NCI-H446 treated with DMSO at 0.1 percent for 48 hours (cell line): Measurements from ENCODE around the gene AGAP1.

Experiments
- DNase-seq: peaks from one replicate; lab custom pipeline; 2025; lab: John Stamatoyannopoulos, UW

The AGAP1 gene

GRCh38 chr2:235665661-235666212 is 171.9 kb downstream of the AGAP1 start:
- DNase-seq = no peak

- peak; percentile 71 for DNase-seq
These were observed 172.5 kb downstream of the AGAP1 start for GRCh38 chr2:235666213-235666781.

- DNase-seq = no peak
These were observed 174.9 kb downstream of the AGAP1 start for GRCh38 chr2:235668782-235669181.

- DNase-seq = peak; percentile 39
These were observed 175.5 kb downstream of the AGAP1 start for GRCh38 chr2:235669269-235669831.

GRCh38 chr2:235669983-235670962 is 176.4 kb downstream of the AGAP1 start:
- DNase-seq = no peak

GRCh38 chr2:235670974-235671787 is 177.3 kb downstream of the AGAP1 start:
- no peak for DNase-seq

- no peak for DNase-seq
These were observed 178.9 kb downstream of the AGAP1 start for GRCh38 chr2:235672720-235673119.

GRCh38 chr2:235674146-235674545 is 180.3 kb downstream of the AGAP1 start:
- DNase-seq = no peak

GRCh38 chr2:235674812-235675211 is 181.0 kb downstream of the AGAP1 start:
- DNase-seq = no peak

GRCh38 chr2:235675678-235676535 is 182.1 kb downstream of the AGAP1 start:
- no peak for DNase-seq

GRCh38 chr2:235676536-235676799 is 182.6 kb downstream of the AGAP1 start:
- no peak for DNase-seq

GRCh38 chr2:235677276-235677788 is 183.5 kb downstream of the AGAP1 start:
- no peak for DNase-seq

GRCh38 chr2:235677937-235678336 is 184.1 kb downstream of the AGAP1 start:
- peak; percentile 8 for DNase-seq

- no peak for DNase-seq
These were observed 184.9 kb downstream of the AGAP1 start for GRCh38 chr2:235678712-235679111.

- peak; percentile 11 for DNase-seq
These were observed 185.6 kb downstream of the AGAP1 start for GRCh38 chr2:235679471-235679870.

- no peak for DNase-seq
These were observed 191.3 kb downstream of the AGAP1 start for GRCh38 chr2:235685024-235685721.

GRCh38 chr2:235688511-235689426 is 194.9 kb downstream of the AGAP1 start:
- no peak for DNase-seq

- DNase-seq = no peak
These were observed 195.6 kb downstream of the AGAP1 start for GRCh38 chr2:235689427-235689853.
